Epidermal melanocyte (primary cell): Measurements from ENCODE around the gene TUB.

ENCODE experiments used
- DNase-seq: peaks from one replicate; pipeline ENCODE4 v3.0.0; 2011; ENCODE audit warnings: low spot score; ENCODE audit not compliant: insufficient read length

TUB gene

DNA sequence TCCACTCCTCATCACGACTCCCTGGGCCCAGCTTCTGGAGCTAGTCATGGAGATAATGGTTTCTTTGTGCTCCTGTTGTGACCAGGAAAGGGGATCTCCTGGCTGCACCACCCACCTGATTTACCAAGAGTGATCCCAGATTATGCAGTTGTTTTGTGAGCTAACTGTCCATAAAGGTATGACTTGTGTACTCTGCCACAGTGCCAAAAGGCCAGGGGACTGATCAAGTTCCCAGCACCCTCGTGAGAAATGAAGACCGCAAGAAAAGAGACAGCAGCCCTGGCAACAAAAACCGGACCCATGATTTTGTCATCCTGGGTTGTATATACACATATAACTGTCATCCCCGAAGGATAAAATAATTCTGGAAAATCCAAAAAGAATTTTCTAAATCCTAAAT, 26.6 kb downstream of the TUB start:
- DNase-seq: no peak

DNA sequence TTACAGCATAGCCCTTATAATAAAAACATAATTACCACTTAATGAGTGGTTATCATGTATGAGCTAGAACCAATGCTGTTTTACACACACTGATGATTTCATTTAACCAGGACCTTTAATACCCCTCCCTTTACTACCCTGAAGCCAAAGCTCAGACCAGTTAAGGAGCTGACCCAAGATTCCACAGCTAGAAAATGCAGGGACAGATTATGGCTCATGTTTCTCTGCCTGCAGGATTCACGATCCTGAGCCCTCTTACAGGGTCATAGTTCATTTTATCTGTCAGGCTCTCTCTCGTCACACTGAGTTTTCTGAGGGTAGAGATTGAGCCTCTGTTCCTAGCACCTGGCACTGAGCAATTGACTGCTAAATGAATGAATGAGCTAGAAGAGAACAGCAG, 27.4 kb downstream of the TUB start:
- DNase-seq: no peak

- DNase-seq: no peak
Observed at GRCh38 chr11:8109675-8110074, 28.7 kb downstream of the TUB start.

GRCh38 chr11:8110396-8110795, 29.4 kb downstream of the TUB start:
- DNase-seq: no peak

- DNase-seq: no peak
Observed at GRCh38 chr11:8111636-8112035, 30.6 kb downstream of the TUB start.

DNA sequence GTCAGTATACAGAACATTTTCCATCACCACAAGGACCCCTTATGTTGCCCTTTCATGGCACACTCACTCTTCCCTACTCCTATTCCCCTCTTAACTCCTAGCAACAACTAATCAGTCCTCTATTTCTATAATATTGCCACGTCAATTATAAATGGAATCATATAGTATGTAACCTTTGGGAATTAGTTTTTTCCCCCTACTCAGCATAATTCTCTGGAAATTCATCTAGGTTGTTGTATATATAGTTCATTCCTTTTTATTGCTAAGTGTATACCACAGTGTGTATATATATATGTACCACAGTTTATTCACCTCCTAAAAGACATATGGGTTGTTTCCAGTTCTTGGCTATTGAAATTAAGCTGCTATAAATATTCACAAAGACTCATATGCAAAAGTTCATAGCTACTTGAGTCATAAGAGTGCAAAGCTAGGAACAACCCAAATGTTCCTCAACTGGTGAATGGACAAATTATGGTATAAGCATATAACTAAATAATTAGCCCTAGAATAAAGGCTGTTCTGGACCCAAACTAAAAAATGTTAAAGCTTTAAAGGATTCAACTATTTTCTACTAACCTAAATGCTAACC, 41.3 kb downstream of the TUB start:
- no peak for DNase-seq

DNA sequence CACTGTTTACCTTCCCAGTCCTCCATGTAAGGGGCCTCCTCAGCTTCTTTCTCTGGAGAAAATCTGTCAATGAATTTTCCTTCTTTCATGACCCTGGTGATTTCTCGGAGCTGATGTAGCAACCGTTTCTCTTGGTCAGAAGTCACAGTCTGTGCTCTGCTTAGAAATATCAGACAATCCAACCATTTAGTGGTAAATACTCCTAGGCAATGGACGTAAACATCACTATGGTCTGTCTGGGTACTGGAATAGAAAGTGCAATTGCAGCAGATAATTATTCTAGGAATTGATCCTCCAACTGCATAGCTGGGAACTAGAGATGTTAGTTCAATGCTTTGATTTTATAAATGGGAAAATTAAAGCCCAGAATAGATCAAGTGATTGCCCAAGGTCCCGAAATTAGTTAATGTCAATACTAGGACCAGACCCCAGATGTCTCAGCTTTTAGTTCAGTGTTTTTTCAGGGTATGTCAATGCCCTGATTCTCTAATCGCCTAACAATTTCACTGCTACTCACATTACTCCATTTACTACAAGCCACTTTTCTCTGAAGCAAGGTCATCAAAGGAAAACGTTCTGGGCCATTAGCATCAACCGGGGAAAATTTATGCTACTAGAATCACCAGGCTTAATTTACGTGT, 45.8 kb downstream of the TUB start:
- no peak for DNase-seq

- no peak for DNase-seq
Observed at GRCh38 chr11:8127447-8127846, 46.4 kb downstream of the TUB start.

- DNase-seq: no peak
Observed at GRCh38 chr11:8138526-8138925, 57.5 kb downstream of the TUB start.

GRCh38 chr11:8149726-8150125, 68.7 kb downstream of the TUB start:
- no peak for DNase-seq
